Transverse colon (tissue), 4 donors: ENCODE data around the gene SHPK.

Experiments used
- CTCF ChIP-seq, 5 experiments: fragments of 200-600 bp in 3 of 5; fragments of 450-650 bp in 2 of 5; sonication (generic) in 3 of 5; IDR thresholded peaks; 1 replicate in 2 of 5; 2 replicates in 3 of 5; pipeline ENCODE4 v1.5.1; 2016 to 2017; ENCODE audit warnings: antibody characterized with exemption in 5 of 5, inconsistent platforms in 3 of 5, mild to moderate bottlenecking in 2 of 5, moderate library complexity in 1 of 5
- POLR2AphosphoS5 ChIP-seq, 3 donors: sonication (generic); formaldehyde crosslinking; IDR thresholded peaks; one replicate each; pipeline ENCODE4 v1.6.1; 2016; ENCODE audit warnings: antibody characterized with exemption in 3 of 3

- no peak for TF ChIP-seq CTCF (IDR thresholded peaks at IDR 0.05)
- no peak for TF ChIP-seq POLR2AphosphoS5 (IDR thresholded peaks at IDR 0.05)
Observed at GRCh38 chr17:3589784-3590183, 46.3 kb downstream of the SHPK start.
